ENCODE results near the gene TMEM167A.

GRCh38 chr5:83090169-83090568 is 13.0 kb upstream of the TMEM167A start:
- no peak for TF ChIP-seq CTCF (IDR thresholded peaks at IDR 0.05)
- TF ChIP-seq POLR2AphosphoS5 (IDR thresholded peaks at IDR 0.05): no peak

Measured in gastroesophageal sphincter (tissue), 3 donors.